ENCODE results near the gene RNF223. TPM values are rescaled to one million over a fixed set of nuclear protein-coding genes. Genes with fewer than 3 reads are reported as not detected.

The RNF223 gene
- total and polyA plus RNA-seq, 2 of the 13 experiments (the other 11 are each of a cell fraction or from before 2014, with no cell fraction given) = 0.03 TPM; not detected in 1

DNA sequence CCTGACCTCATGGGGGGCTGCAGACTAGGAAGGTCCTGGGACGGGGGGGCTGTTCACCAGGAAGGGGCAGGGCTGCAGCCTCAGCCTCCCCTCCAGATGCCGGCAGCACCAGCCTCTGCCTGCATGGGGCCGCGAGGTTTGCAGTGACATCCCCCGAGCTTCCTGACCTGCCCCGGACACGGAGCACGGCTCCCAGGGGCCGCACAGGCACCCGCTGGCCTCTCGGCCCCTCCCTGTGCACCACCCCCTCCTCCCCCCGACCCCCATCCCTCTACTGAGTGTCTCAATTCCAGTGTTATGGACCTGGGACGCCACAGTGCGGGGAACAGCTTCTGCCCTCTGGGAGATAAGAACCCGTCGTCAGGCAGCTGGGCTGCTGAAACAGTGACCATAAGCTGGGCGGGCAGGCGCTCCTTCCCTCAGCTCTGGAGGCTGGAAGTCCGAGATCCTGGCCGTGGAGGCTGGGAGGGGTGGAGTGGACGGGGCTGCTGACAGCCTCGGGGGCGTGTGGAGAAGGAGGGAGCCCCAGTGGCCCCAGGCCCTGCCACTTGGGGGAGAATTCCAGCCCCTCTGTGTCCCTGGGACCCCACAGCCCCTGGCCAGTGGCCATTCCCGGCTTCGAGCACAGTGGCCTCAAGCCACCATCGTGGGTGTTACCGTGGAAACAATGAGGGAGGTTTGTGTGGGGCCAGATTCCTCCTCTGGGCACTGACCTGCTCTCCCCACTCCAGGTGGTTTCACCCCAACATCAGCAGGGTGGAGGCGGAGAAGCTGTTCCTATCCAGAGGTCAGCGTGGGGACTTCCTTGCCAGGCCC lies 11.6 kb downstream of the RNF223 start:
- 76% methylated on average over 9 of the region's 29 CpGs for WGBS (ENCODE audit: low lambda C conversion rate)
- DNase-seq (ENCODE audit: low spot score) (no peak), FAIRE-seq (no peak), ATAC-seq (no peak)
- H3K9me3 ChIP-seq (ENCODE audit: low read length) = no peaks in the 10 kb centered on the region
- no peaks in the 10 kb centered on the region for H4K20me1 ChIP-seq (ENCODE audit: insufficient read depth, low read length)
- peak overlapping the region; percentile 93; the same call in 1 of the 2 replicates for H3K4me2 ChIP-seq (ENCODE audit: low read depth, low read length)
- peak overlapping the region in 1 of 3 experiments; percentile 70; a peak in 1 of 6 replicates for H3K4me3 ChIP-seq (replicated peaks in 1 of 3; ENCODE audit: insufficient read depth in 1 of 3, low read depth in 2 of 3, low read length in 3 of 3)
- ChIA-PET POLR2A (no interaction called here), CTCF (ENCODE audit: low intra/inter-chr PET ratio, low total read pairs) (no interaction called here)
- in situ Hi-C loops (cut with HindIII; ENCODE audit: extremely low pct_ligation_motif_present, low pct_unique_long_range_greater_than_20kb) (no loop called here), intact Hi-C loops (cut with micrococcal nuclease; ENCODE audit: unreplicated experiment) (no loop called here)
- no peaks in the 10 kb centered on the region for H3K27me3 ChIP-seq (ENCODE audit: control insufficient read depth in 1 of 2, insufficient read depth in 2 of 2, low read length in 2 of 2)
- no peak for TF ChIP-seq SPEN (CRISPR knock-in tag; IDR thresholded peaks at IDR 0.05; ENCODE audit: low read depth)
- no peak for TF ChIP-seq ZNF557 (CRISPR knock-in tag; IDR thresholded peaks at IDR 0.05)
- TF ChIP-seq ZNF629 (CRISPR knock-in tag; conservative IDR thresholded peaks at IDR 0.05) = no peak
- TF ChIP-seq GATAD1 (CRISPR knock-in tag; IDR thresholded peaks at IDR 0.05) = no peak
- TF ChIP-seq, protein P1, sequence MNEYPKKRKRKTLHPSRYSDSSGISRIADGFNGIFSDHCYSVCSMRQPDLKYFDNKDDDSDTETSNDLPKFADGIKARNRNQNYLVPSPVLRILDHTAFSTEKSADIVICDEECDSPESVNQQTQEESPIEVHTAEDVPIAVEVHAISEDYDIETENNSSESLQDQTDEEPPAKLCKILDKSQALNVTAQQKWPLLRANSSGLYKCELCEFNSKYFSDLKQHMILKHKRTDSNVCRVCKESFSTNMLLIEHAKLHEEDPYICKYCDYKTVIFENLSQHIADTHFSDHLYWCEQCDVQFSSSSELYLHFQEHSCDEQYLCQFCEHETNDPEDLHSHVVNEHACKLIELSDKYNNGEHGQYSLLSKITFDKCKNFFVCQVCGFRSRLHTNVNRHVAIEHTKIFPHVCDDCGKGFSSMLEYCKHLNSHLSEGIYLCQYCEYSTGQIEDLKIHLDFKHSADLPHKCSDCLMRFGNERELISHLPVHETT (CRISPR knock-in tag; conservative IDR thresholded peaks at IDR 0.05) = no peak
- no peak for TF ChIP-seq PLRG1 (conservative IDR thresholded peaks at IDR 0.05)
- TF ChIP-seq ZBTB3 (CRISPR knock-in tag; IDR thresholded peaks at IDR 0.05; ENCODE audit: borderline replicate concordance, low read depth) = no peak
- no peak for TF ChIP-seq THAP8 (CRISPR knock-in tag; IDR thresholded peaks at IDR 0.05; ENCODE audit: borderline replicate concordance)
- TF ChIP-seq ZNF251 (CRISPR knock-in tag; IDR thresholded peaks at IDR 0.05) = no peak
- TF ChIP-seq RBFOX2 (IDR thresholded peaks at IDR 0.05; ENCODE audit: low read depth, low read length) = no peak
- TF ChIP-seq ZNF773 (CRISPR knock-in tag; IDR thresholded peaks at IDR 0.05; ENCODE audit: borderline replicate concordance) = no peak
- no peak for TF ChIP-seq TEAD3 (CRISPR knock-in tag; optimal IDR thresholded peaks at IDR 0.05; ENCODE audit: borderline replicate concordance)
- TF ChIP-seq ZGPAT (CRISPR knock-in tag; IDR thresholded peaks at IDR 0.05) = no peak
- no peak for TF ChIP-seq GZF1 (CRISPR knock-in tag; IDR thresholded peaks at IDR 0.05)
- TF ChIP-seq KLF11 (CRISPR knock-in tag; IDR thresholded peaks at IDR 0.05) = no peak
- no peak for TF ChIP-seq HNF1B (CRISPR knock-in tag; IDR thresholded peaks at IDR 0.05)
- TF ChIP-seq, protein P2, sequence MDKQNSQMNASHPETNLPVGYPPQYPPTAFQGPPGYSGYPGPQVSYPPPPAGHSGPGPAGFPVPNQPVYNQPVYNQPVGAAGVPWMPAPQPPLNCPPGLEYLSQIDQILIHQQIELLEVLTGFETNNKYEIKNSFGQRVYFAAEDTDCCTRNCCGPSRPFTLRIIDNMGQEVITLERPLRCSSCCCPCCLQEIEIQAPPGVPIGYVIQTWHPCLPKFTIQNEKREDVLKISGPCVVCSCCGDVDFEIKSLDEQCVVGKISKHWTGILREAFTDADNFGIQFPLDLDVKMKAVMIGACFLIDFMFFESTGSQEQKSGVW (CRISPR knock-in tag; IDR thresholded peaks at IDR 0.05; ENCODE audit: borderline replicate concordance) = no peak
- TF ChIP-seq EZH2 (conservative IDR thresholded peaks at IDR 0.05; ENCODE audit: low read depth, low read length) = no peak
- TF ChIP-seq EEA1 (CRISPR knock-in tag; IDR thresholded peaks at IDR 0.05; ENCODE audit: borderline replicate concordance) = no peak
- no peaks in the 10 kb centered on the region for H3K36me3 ChIP-seq (replicated peaks in 1 of 2; ENCODE audit: control insufficient read depth in 1 of 2, insufficient read depth in 2 of 2, low read length in 2 of 2)
- H3K9ac ChIP-seq (ENCODE audit: insufficient read depth, low read depth, low read length) = no peak overlapping the region
- H3K79me2 ChIP-seq (ENCODE audit: insufficient read depth, low read length) = no peaks in the 10 kb centered on the region
- no peak overlapping the region for H3K27ac ChIP-seq (ENCODE audit: extremely low read length, insufficient read depth, low read length)
- no peak overlapping the region for H2AFZ ChIP-seq (ENCODE audit: low read length)
- peaks cover 49% of the 10 kb centered on the region for H3K4me1 ChIP-seq (ENCODE audit: insufficient read depth, low read length)
- BruUV-seq (replicated peaks) = no TSS peak

Measured in HepG2 (cell line).